Measurements from ENCODE around the gene ACOT13.
"Not testable (repeated sequence)": the region's sequence is repeated elsewhere in the genome, so short reads cannot be mapped to it uniquely, and the experiment has no call there.

The ACOT13 gene

DNA sequence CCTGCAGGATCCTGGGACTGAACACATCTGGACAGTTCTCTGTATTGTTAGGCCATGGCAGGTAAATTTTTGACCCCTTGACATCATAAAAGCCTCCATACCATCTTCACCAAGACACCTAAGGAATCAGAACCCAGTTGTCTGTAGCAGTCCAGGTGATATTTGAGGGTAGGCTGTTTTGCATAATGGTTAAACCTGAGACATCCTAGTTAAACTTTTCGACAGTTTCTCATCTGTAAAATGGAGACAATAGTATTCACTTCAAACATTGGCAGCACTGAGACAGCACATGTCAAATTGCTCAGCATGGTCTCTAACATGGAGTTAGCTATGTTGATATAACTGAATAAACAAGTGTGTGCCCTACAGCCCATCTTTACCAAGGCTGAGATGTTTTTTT lies 27.3 kb downstream of the ACOT13 start:
- no peak for DNase-seq

DNA sequence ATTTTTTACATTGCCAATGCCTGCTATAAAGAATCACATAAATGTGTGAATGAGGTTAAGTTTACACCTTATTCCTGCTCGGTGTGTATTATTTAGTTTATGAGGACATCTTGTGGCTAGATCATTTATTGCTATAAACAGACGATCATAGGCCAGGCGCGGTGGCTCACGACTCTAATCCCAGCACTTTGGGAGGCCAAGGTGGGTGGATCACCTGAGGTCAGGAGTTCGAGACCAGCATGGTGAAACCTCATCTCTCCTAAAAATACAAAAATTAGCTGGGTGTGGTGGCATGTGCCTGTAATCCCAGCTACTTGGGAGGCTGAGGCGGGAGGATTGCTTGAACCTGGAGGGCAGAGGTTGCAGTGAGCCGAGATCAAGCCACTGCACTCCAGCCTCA lies 28.8 kb downstream of the ACOT13 start:
- peak; percentile 37 for DNase-seq

DNA sequence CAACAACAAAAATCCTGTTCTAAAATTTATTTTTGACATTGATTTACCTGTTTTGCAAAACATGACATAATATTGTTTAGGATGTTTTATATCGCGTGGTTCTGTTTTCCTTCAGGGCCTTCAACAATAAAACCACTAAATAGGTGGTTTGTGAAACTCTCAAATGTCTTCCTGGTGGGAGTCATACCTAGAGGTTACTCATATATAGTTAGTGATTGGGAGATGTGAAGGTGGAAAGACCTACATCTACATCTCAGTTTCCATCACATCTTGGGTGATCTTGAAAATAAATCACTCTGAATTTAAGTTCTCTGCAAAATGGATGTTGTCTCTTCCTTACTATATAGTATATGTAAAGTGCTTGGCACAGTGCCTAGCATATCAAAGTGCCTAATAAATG lies 29.2 kb downstream of the ACOT13 start:
- DNase-seq = no peak

DNA sequence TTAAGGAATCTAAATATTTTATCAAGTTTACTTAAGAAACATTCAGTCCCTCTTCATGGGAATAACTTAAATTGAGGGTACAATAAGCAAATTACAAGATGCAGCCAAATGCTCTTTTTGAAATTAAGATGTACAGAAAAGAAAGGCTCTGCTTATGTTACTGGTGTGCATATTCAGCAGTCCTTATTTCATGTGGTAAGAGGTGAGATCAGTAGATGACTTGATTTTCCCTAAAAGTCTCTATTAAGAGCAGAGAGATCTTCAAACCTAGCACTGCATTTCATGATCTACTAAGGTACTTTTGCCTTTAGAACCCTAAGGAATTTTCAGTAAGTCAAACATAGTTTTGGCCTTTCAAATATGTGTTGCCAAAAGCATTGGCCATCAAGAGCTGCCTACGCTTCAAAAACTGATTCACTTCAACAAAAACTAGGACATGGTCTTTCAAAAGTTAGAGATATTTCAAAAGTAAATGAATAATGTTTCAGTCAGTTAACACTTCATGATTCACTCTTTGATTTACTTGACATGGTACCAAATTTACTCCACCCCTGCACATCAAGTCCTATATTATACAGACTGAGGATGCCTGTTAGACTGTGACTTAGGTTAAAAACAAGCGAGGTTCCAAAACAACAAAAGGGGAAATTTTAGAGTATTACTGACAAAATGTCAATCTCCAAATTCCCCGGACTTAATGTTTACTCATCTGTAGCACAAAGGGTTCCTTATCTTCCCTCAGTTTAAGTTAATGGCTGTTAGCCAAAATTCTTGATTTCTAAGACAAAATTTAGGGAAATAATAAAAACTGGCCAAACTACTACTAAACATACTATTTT lies 32.9 kb downstream of the ACOT13 start:
- DNase-seq = no peak

DNA sequence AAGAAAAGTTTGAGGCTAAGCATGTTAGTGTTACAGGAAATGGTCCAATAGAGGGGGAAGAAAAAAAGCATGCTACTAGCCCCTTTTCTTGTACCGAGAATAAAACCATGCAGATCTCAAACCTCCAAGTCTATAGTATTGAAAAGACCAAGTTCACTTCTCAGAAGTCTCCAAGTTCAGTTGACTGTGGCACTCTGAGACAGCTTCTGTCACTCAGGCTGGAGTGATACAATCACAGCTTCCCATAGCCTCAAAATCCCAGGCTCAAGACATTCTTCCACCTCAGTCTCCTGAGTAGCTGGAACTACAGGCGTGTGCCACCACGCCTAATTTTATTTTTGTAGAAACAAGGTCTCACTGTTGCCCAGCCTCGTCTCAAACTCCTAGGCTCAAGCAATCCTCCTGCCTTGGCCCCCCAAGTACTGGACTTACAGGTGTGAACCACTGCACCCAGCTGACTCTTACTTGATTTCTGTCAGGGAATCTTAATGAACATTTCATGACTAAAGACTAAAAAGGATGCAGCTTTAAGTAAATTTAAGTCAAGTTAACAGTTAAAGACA lies 35.9 kb downstream of the ACOT13 start:
- DNase-seq = no peak

DNA sequence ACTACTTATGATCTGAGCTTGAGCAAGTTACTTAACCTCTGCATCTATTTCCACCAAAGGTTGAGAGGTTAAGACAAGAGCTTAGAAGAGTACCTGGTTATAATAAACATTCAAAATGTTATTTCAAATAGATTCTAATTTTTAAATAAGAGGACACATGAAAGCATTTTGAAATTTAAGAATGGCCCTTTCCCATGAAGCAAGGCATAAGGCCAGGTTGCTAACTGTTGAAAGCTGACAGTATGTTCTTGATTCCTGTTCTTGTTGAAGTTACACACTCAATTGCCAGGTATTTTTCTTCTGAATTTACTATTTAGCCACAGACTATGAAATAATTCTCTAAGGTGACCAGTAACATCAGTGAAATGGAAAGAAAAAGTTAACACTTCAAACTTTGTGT lies 37.6 kb downstream of the ACOT13 start:
- DNase-seq = no peak

DNA sequence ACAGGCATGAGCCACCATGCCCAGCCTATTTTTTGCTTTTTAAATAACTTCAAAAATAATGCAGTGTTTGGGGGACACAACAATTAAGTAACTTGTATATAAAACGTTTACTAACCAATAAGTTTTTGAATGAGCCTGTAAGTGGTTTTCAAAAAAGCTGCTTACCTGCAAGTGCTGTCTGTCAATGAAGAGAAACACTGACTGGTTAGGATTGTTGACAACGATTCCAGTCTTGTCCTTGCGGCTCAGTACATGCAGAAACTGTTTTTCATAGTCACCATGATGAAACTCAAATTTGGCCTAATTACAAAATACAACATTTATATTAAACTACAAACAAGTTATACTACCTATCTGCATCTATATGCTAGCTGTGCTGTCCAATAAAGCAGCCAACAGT lies 41.7 kb downstream of the ACOT13 start:
- DNase-seq = no peak

DNA sequence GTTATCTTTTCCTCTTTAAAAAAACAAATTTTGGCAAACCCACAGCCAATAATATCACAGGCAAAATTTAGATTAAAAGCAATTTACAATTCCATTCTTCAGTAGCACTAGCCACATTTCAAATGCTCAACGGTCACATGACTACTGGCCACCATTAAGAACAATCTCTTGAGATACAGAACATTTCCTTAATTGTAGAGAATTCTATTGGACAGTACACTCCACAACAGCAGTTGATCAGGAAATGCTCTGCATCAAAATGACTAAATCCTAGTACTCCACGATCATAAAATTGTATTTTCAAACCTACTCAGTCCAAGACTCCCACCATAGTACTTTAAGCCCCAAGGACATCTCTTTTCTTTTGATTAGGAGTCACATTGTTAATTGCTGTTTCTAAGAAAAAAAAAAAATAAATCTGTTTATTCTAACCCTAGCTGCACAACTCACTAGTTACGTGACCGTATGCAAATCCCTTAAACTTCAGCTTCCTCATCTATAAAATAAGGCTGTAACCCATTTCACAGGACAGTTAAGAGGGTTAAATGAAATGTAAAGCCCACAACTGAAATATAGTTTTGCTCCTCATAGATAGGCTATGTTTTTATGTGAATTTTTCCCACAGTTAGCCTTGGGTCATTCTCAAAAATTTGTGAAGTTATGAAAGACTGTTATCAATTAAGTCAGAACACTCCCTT lies 42.3 kb downstream of the ACOT13 start:
- no peak for DNase-seq

DNA sequence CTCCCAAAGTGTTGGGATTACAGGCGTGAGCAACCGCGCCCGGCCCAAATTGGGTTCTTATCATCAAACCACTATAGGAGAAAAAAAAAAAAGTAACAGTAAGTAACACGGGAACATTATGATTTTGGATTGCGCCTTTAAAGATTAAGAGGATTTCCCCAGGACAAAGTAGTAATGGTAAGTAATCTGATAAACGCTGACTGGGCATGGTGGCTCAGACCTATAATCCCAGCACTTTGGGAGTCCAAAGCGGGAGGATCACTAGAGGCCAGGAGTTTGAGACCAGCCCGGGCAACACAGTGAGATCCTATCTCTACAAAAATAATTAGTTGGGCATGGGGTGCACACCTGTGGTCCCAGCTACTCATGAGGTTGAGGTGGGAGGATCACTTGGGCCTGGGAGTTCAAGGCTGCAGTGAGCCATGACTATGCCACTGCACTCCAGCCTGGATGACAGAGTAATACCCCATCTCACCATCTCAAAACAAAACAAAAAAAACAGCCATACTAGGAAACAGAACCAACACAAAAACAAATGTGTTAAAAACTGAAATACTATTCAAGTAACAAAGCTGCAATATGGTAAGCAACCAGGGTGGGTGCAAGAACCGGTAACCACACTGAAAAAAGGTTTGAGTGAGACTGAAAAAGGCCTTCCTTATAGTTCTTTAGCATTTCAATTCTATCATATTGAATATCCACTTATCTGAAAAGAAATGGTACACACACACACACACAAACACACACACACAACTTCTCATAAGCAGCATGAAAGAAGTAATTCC lies 43.8 kb downstream of the ACOT13 start:
- no peak for DNase-seq

DNA sequence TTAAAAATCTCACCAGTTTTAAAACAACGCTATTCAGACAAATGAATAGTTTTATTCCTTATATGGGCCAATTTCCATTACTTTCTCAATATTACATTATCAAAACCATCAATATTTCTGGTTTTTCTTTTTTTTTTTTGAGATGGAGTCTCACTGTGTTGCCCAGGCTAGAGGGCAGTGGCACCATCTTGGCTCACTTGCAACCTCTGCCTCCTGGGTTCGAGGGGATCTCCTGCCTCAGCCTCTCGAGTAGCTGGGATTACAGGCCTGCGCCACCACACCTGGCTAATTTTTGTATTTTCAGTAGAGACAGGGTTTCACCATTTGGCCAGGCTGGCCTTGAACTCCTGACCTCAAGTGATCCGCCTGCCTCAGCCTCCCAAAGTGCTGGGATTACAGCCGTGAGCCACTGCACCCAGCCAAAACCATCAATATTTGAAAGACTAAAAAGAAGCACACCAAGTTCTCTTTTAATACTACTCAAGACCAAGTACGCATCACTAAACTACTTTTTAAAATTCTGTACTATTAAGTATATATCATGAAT lies 49.8 kb downstream of the ACOT13 start:
- not testable (repeated sequence) for DNase-seq

DNA sequence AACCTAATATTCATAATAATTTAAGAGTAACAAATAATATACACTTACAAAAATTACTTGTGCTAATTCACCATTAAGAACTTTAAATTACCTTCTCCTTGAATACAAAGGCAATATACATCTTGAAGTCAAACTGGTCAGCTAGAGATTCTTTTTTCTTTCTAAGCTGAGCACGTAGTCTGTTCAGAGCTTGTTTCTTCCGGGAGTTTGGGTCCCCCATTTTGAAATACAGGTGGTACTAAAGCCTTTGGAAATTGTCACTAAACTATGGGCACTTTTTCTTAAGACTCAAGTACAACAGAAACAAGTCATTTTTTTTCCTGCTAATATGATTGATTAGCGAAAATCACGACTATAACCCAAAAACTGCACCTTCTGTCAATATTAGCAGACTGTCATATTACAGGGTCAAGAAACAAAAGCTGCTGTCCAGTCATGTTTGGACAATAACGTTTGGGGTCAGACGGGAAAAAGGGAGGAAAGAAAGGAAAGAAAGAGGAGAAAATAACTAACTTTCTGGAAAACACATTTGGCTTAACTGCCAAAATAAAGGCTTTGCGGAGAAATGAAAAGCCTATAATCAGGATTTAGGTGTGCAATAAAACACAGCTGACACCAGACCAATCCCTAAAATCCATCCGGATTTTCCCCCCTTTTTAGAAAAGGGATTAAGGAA lies 51.7 kb downstream of the ACOT13 start:
- DNase-seq = no peak

DNA sequence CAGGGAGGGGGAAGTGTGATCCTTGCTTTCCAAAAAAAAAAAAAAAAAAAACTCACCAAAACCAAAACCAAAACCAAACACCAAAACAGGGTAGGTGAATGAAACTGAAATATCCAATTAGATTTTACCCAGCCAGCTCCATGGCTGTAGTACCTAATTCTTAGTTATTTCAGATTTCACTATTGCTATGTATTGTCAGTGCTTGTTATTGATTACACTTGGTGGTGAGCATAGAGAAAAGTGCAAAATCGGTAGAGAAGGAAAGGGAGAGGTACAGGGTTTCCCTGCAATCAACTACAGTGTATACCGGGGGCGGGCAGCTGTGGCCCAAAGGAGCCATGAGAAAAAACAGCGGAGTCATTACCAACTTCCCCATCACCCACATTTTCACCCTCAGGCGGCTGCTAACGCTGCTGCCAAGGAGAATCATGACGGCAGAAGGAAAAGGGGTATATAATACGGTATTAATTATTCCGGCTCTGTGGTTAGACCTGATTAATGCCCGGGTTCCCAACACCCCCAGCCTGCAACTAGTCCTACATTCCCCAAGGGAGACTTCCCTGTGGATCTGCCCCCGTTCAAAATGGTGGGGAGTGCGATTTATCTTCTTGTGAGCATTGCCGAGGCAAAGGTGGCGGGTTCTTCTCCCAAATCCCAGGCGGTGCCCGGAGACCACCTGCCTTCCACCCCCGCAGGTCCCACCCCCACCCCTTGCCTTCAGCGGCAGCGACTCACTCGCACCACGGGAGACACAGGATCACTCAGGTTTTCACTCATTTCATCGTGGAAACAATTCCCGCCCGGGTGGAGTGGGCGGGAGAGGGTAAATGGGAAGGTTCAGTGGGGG lies 52.5 kb downstream of the ACOT13 start, which contains the start of gene C6orf62:
Gene C6orf62, minus strand, starts transcription at position 30 of the 847 bp plus-strand sequence. CDS start 486 bp downstream, outside the sequence.
- DNase-seq = peak; percentile 74

DNA sequence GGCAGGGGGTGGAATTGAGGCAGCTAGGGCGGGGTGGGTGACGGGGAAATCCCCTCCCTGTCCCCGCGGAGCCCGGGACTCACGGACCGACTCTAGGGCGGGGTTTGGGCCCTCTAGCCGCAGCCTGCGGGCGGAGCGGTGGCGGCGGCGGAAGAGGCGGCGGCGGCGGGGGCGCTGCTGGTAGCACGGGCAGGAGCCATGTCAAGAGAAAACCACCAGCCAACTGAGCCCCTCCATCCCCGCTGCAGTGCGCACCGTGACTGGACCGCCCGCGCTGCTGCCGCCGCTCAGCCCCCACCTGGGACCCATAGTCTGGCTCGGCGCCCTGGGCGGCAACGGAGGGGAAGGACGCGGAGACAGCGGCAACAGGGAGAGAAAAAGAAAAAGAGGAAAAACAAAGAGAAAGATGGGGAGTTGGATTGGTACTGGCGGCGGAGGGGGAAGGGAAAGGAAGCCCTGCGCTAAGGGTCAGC lies 53.3 kb downstream of the ACOT13 start:
- peak; percentile 82 for DNase-seq

DNA sequence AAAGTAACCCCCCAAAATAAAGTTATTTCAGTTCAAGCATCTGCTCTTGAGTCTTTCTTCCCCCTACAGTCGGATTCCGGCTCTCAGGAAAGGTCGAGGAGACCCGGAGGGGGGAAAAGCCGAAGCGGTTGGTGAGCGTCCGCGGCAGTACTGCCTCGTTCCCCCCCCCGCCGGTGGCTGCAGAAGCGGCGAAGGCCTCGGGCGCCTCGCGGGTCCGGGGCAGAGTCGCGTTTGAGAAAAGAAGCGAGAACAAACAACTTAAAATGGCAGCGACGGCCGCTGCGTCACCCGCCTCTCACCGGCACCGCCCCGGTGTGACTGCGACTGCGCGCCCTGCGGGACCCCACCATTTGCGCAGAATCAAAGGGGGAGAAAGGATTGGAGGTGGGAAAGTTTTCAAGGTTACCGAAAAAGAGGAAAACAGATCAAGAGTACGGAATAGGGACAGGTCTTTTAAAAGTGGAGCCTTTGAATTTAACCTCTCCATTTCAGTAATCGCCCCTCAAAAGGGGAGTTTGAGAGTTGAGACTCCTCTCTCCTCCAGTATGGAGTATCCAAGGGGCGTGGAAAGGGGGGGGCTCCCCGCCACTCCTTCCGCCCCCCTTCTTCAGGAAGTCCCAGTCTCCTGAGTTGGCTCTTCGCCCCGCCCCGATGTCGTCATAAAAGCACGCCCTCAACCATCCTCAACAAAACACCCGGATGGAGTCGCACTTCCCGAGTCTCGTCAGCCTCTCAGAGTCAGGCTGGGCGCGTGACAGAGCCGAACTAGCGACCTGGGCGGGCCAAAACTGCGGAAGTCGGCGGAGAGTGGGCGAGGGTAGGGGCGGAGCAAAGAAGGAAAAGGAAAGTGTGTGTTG lies 54.0 kb downstream of the ACOT13 start:
- peak; percentile 100 for DNase-seq

DNA sequence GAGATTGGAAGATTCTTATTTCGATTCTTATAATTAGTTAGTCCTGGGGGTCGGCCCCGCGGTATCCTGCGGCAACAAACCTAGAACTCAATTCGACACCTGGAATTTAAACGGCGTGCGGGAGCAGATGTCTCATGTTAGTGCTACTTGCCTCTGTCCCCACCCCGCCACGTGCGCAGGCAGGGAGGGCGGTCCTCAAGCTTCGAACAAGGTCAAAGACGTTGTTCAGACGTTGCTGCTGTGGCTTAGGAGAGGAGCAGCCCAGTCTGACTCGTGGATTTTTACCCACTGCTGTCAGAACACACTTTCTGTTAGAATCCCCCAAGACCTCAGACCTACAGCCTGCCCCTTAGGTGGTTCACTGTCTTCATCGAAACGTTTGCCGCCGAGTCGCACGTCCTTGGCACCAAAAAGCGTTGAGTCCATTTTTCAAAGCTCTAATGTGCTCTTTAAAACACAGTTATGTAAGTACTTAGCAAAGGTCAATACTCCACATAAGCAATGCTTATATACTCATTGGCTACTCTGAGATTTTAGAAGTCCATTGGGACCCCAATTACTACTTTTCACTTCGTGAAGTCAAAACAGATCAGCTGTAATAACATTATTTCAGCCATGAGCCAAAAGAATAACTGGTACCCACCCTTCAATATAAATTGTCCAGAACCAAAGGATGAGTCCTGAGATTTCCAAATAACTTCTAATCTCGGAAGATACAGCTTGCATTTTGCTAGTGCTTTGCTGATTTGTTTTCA lies 54.8 kb downstream of the ACOT13 start:
- no peak for DNase-seq

DNA sequence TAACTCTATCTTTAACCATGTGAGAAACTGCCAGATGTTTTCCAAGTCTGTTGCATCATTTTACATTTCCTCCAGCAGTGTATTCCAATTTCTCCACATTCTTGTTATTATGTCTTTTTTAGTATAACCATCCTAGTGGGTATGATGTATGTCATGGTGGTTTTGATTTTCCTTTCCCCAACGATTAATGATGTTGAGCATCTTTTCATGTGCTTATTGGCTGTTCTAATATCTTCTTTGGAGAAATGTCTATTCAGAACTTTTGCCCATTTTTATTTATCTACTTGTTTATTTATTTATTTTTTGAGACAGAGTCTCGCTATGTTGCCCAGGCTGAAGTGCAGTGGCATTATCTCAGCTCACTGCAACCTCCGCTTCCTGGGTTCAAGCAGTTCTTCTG lies 56.4 kb downstream of the ACOT13 start:
- DNase-seq = no peak

DNA sequence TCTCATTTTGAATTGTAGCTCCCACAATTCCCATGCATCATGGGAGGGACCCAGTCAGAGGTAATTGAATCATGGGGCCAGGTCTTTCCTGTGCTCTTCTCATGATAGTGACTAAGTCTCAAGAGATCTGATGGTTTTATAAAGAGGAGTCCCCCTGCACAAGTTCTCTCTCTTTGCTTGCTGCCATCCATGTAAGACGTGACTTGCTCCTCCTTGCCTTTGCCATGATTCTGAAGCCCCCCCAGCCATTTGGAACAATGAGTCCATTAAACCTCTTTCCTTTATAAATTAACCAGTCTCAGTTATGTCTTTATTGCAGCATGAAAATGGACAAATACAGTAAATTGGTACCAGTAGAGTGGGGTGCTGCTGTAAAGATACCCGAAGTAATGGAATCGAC lies 63.8 kb downstream of the ACOT13 start:
- DNase-seq = not testable (repeated sequence)

DNA sequence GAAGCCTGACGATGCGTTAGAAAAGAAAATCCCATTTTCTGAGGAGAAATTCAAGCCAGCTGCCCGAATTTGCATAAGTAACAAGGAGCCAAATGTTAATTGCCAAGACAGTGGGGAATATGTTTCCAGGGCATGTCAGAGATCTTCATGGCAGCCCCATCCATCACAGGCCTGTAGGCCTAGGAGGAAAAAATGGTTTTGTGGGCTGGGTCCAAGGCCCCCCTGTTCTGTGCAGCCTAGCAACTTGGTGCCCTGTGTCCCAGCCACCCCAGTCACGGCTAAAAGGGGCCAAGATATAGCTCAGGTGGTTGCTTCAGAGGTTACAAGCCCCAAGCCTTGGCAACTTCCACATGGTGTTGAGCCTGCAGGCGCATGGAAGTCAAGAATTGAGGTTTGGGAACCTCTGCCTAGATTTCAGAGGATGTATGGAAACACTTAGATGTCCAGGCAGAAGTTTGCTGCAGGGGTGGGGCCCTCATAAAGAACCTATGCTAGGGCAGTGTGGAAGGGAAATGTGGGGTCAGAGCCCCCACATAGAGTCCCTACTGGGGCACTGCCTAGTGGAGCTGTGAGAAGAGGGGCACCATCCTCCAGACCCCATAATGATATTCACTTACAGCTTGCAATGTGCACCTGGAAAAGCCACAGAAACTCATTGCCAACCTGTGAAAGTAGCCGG lies 64.7 kb downstream of the ACOT13 start:
- not testable (repeated sequence) for DNase-seq

DNA sequence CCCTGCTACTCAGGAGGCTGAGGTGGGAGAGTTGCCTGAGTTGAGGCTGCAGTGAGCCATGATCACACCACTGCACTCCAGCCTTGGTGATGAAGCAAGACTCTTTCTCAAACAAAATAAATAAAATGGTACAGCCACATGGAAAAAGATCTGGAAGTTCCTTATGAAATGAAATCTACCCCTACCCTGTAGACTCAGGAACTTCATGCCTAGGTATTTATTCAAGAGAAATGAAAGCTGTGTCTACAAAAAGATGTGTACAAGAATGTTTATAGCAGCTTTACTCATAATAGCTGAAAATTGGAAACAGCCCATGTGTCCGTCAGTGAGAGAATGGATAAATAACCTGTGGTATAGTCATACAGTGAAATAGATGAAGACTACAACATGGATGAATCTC lies 67.3 kb downstream of the ACOT13 start:
- DNase-seq = no peak
